ENCODE data around the gene ANKS1A. TPM values are rescaled to one million over a fixed set of nuclear protein-coding genes. Genes with fewer than 3 reads are reported as not detected.

The ANKS1A gene
- total RNA-seq, 3 donors from 2014 or later (not counting 1 experiment from before 2014, with no cell fraction given), result 10.4 to 11.5 (median 10.9) TPM

- 86% methylated on average over 5 of the region's 6 CpGs for WGBS (ENCODE audit: insufficient coverage)
- ATAC-seq, result no peak
- H3K27me3 ChIP-seq (ENCODE audit: control insufficient read depth, insufficient read depth, low read length), result no peaks in the 10 kb centered on the region
- H3K27ac ChIP-seq (ENCODE audit: low read length), result no peak overlapping the region
- H3K9me3 Mint-ChIP-seq, result no peaks in the 10 kb centered on the region
- H3K4me1 Mint-ChIP-seq, result peaks cover 5 to 12% of the 10 kb centered on the region in 2 donors
- H3K27me3 Mint-ChIP-seq (ENCODE audit: low read depth in 2 of 2), result no peaks in the 10 kb centered on the region
- H3K4me3 ChIP-seq (ENCODE audit: low read length), result no peak overlapping the region
- peaks cover 5% of the 10 kb centered on the region for H3K4me1 ChIP-seq (ENCODE audit: control insufficient read depth, insufficient read depth, low read length)
- no peak for DNase-seq
- no peak for TF ChIP-seq CTCF (IDR thresholded peaks at IDR 0.05)
- H3K4me3 Mint-ChIP-seq, result no peak overlapping the region
- no peaks in the 10 kb centered on the region for H3K36me3 Mint-ChIP-seq
- intact Hi-C loops (cut with micrococcal nuclease), result no loop called here
- H3K27ac Mint-ChIP-seq, result no peak overlapping the region
- H3K9me3 ChIP-seq (ENCODE audit: control insufficient read depth, insufficient read depth, low read length), result no peaks in the 10 kb centered on the region
- no peaks in the 10 kb centered on the region for H3K36me3 ChIP-seq (ENCODE audit: control insufficient read depth, insufficient read depth, low read length)
These were observed 144.6 kb downstream of the ANKS1A start for GRCh38 chr6:35033683-35034082.

- Histone ChIP-seq H3K27ac (ENCODE audit: low read length) (no peak overlapping the region), H3K27me3 (ENCODE audit: control insufficient read depth, insufficient read depth, low read length) (no peaks in the 10 kb centered on the region), H3K36me3 (ENCODE audit: control insufficient read depth, insufficient read depth, low read length) (no peaks in the 10 kb centered on the region), H3K4me3 (ENCODE audit: low read length) (no peak overlapping the region), H3K4me1 (ENCODE audit: control insufficient read depth, insufficient read depth, low read length) (peaks cover 5% of the 10 kb centered on the region), H3K9me3 (ENCODE audit: control insufficient read depth, insufficient read depth, low read length) (no peaks in the 10 kb centered on the region)
- Mint-ChIP-seq H3K27ac (no peak overlapping the region), H3K4me3 (no peak overlapping the region), H3K27me3 (ENCODE audit: low read depth in 2 of 2) (no peaks in the 10 kb centered on the region), H3K36me3 (no peaks in the 10 kb centered on the region), H3K9me3 (no peaks in the 10 kb centered on the region), H3K4me1 (peaks cover 0 to 6% of the 10 kb centered on the region in 2 donors)
- ATAC-seq, result no peak
- no peak for DNase-seq
- WGBS (ENCODE audit: insufficient coverage), result 58% methylated on average over 13 of the region's 13 CpGs
- intact Hi-C loops (cut with micrococcal nuclease), result no loop called here
- no peak for TF ChIP-seq CTCF (IDR thresholded peaks at IDR 0.05)
These were observed 145.5 kb downstream of the ANKS1A start for GRCh38 chr6:35034411-35035191.

- 66% methylated on average over 5 of the region's 5 CpGs for WGBS (ENCODE audit: insufficient coverage)
- ATAC-seq (no peak), DNase-seq (no peak)
- no peaks in the 10 kb centered on the region for H3K36me3 Mint-ChIP-seq
- no peak overlapping the region for H3K4me3 Mint-ChIP-seq
- Histone ChIP-seq H3K27ac (ENCODE audit: low read length) (no peak overlapping the region), H3K4me3 (ENCODE audit: low read length) (no peak overlapping the region), H3K27me3 (ENCODE audit: control insufficient read depth, insufficient read depth, low read length) (no peaks in the 10 kb centered on the region), H3K36me3 (ENCODE audit: control insufficient read depth, insufficient read depth, low read length) (no peaks in the 10 kb centered on the region), H3K4me1 (ENCODE audit: control insufficient read depth, insufficient read depth, low read length) (peaks cover 5% of the 10 kb centered on the region), H3K9me3 (ENCODE audit: control insufficient read depth, insufficient read depth, low read length) (no peaks in the 10 kb centered on the region)
- H3K9me3 Mint-ChIP-seq, result no peaks in the 10 kb centered on the region
- intact Hi-C loops (cut with micrococcal nuclease), result no loop called here
- no peak overlapping the region for H3K27ac Mint-ChIP-seq
- no peaks in the 10 kb centered on the region for H3K27me3 Mint-ChIP-seq (ENCODE audit: low read depth in 2 of 2)
- no peak for TF ChIP-seq CTCF (IDR thresholded peaks at IDR 0.05)
- peaks cover 0 to 6% of the 10 kb centered on the region in 2 donors for H3K4me1 Mint-ChIP-seq
These were observed 146.5 kb downstream of the ANKS1A start for GRCh38 chr6:35035481-35036030.

Measured in natural killer cell (primary cell).